ENCODE data around the gene PLA2G3. TPM values are rescaled to one million over a fixed set of nuclear protein-coding genes. Genes with fewer than 3 reads are reported as not detected.

Gene PLA2G3
- total and polyA plus RNA-seq, 2 of the 13 experiments (the other 11 are each of a cell fraction or from before 2014, with no cell fraction given), result 0.12 to 0.42 TPM

DNA sequence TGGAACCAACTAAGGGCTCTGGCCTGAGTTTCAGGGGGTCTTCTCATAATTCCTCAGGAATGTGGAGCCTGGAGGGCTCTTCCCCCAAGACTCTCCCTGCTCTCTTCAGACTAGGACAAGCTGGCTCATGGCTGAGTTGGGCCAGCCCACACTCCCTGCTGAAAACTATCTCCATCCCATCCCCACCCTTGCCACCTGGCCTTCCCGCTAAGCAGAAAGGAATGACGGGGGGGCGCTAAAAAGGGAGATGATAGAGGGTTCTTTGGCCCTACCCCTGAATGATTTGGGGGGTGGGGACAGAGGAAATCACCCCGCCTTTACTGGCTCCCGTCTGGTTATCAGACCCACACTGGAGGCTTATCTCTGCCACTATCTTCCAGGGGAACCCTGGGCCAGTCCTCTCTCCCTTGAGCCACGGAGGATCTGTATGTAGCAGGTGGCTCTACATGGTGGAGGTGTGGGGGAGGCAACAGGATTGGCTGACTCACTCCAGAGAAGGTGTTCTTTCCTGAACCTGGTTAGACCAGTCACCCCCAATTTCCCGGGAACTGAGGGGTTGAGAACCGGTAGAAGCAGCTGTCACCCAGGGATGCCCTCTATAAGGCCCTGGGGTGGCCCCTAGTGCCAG, 53.5 kb downstream of the PLA2G3 start:
- no peak for FAIRE-seq
- in situ Hi-C loops (cut with HindIII; ENCODE audit: extremely low pct_ligation_motif_present, low pct_unique_long_range_greater_than_20kb), result no loop called here

More for the DNA sequence above, 53.5 kb downstream of the PLA2G3 start:
- Histone ChIP-seq H3K4me2 (ENCODE audit: low read depth, low read length) (no peak overlapping the region), H3K9me3 (ENCODE audit: low read length) (no peaks in the 10 kb centered on the region), H3K4me1 (ENCODE audit: insufficient read depth, low read length) (peaks cover 19% of the 10 kb centered on the region), H3K36me3 (replicated peaks in 1 of 2; ENCODE audit: control insufficient read depth in 1 of 2, insufficient read depth in 2 of 2, low read length in 2 of 2) (peaks cover 34 to 47% of the 10 kb centered on the region in 2 experiments), H2AFZ (ENCODE audit: low read length) (no peak overlapping the region), H3K4me3 (replicated peaks in 1 of 3; ENCODE audit: insufficient read depth in 1 of 3, low read depth in 2 of 3, low read length in 3 of 3) (no peak overlapping the region), H3K9ac (ENCODE audit: insufficient read depth, low read depth, low read length) (no peak overlapping the region), H3K79me2 (ENCODE audit: insufficient read depth, low read length) (peaks cover 3% of the 10 kb centered on the region), H3K27me3 (ENCODE audit: control insufficient read depth in 1 of 2, insufficient read depth in 2 of 2, low read length in 2 of 2) (no peaks in the 10 kb centered on the region), H4K20me1 (ENCODE audit: insufficient read depth, low read length) (no peaks in the 10 kb centered on the region), H3K27ac (ENCODE audit: extremely low read length, insufficient read depth, low read length) (no peak overlapping the region)
- no peak for ATAC-seq
- ChIA-PET CTCF (ENCODE audit: low intra/inter-chr PET ratio, low total read pairs) (no interaction called here), POLR2A (no interaction called here)
- TF ChIP-seq, protein P1, sequence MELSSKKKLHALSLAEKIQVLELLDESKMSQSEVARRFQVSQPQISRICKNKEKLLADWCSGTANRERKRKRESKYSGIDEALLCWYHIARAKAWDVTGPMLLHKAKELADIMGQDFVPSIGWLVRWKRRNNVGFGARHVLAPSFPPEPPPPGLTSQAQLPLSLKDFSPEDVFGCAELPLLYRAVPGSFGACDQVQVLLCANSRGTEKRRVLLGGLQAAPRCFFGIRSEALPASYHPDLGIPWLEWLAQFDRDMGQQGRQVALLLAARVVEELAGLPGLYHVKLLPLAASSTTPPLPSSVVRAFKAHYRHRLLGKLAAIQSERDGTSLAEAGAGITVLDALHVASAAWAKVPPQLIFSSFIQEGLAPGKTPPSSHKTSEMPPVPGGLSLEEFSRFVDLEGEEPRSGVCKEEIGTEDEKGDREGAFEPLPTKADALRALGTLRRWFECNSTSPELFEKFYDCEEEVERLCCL (CRISPR knock-in tag; IDR thresholded peaks at IDR 0.05; ENCODE audit: borderline replicate concordance), result no peak
- TF ChIP-seq ZNF232 (CRISPR knock-in tag; IDR thresholded peaks at IDR 0.05; ENCODE audit: borderline replicate concordance) (no peak), HMG20A (CRISPR knock-in tag; IDR thresholded peaks at IDR 0.05; ENCODE audit: borderline replicate concordance) (no peak), HDAC1 (CRISPR knock-in tag; IDR thresholded peaks at IDR 0.05) (no peak), SP5 (CRISPR knock-in tag; IDR thresholded peaks at IDR 0.05; ENCODE audit: borderline replicate concordance, low read depth) (no peak), TCF7 (IDR thresholded peaks at IDR 0.05; ENCODE audit: low read depth) (no peak), SMC3 (IDR thresholded peaks at IDR 0.05; ENCODE audit: low read length) (no peak), ZNF292 (CRISPR knock-in tag; IDR thresholded peaks at IDR 0.05; ENCODE audit: borderline replicate concordance, low read depth) (no peak), ONECUT2 (CRISPR knock-in tag; IDR thresholded peaks at IDR 0.05) (no peak), ZNF709 (CRISPR knock-in tag; IDR thresholded peaks at IDR 0.05) (no peak), HNRNPLL (IDR thresholded peaks at IDR 0.05; ENCODE audit: low read depth, low read length, poor library complexity, severe bottlenecking) (no peak), NFYB (CRISPR knock-in tag; IDR thresholded peaks at IDR 0.05) (no peak)
- TF ChIP-seq, protein P2, sequence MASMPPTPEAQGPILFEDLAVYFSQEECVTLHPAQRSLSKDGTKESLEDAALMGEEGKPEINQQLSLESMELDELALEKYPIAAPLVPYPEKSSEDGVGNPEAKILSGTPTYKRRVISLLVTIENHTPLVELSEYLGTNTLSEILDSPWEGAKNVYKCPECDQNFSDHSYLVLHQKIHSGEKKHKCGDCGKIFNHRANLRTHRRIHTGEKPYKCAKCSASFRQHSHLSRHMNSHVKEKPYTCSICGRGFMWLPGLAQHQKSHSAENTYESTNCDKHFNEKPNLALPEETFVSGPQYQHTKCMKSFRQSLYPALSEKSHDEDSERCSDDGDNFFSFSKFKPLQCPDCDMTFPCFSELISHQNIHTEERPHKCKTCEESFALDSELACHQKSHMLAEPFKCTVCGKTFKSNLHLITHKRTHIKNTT (CRISPR knock-in tag; IDR thresholded peaks at IDR 0.05), result no peak
- TF ChIP-seq, protein P3, sequence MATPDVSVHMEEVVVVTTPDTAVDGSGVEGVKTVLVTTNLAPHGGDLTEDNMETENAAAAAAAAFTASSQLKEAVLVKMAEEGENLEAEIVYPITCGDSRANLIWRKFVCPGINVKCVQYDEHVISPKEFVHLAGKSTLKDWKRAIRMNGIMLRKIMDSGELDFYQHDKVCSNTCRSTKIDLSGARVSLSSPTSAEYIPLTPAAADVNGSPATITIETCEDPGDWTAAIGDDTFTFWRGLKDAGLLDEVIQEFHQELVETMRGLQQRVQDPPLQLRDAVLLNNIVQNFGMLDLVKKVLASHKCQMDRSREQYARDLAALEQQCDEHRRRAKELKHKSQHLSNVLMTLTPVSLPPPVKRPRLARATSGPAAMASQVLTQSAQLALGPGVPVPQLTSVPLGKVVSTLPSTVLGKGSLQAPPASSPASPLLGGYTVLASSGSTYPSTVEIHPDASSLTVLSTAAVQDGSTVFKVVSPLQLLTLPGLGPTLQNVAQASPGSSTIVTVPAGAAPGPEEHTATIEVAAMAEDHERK (CRISPR knock-in tag; IDR thresholded peaks at IDR 0.05; ENCODE audit: low read depth), result no peak
- 94% methylated on average over 6 of the region's 8 CpGs for whole genome bisulfite sequencing (ENCODE audit: low lambda C conversion rate)
- intact Hi-C loops (cut with micrococcal nuclease; ENCODE audit: unreplicated experiment), result no loop called here
- DNase-seq (ENCODE audit: low spot score), result no peak
- BruUV-seq (replicated peaks), result no TSS peak
